HG02763 (cell line): ENCODE results near the gene TNNT3.

Source experiments
- ATAC-seq: cut with Tn5 transposase; IDR thresholded peaks from one replicate; pipeline ENCODE4 v1.9.1; 2021; ENCODE audit warnings: mild to moderate bottlenecking, moderate library complexity; ENCODE audit not compliant: unreplicated experiment

Gene TNNT3

GRCh38 chr11:1894759-1895158 lies 24.7 kb upstream of the TNNT3 start:
- ATAC-seq: no peak

- ATAC-seq: no peak
Observed at GRCh38 chr11:1896468-1896867, 23.0 kb upstream of the TNNT3 start.

- ATAC-seq: no peak
Observed at GRCh38 chr11:1896923-1897322, 22.6 kb upstream of the TNNT3 start.

DNA sequence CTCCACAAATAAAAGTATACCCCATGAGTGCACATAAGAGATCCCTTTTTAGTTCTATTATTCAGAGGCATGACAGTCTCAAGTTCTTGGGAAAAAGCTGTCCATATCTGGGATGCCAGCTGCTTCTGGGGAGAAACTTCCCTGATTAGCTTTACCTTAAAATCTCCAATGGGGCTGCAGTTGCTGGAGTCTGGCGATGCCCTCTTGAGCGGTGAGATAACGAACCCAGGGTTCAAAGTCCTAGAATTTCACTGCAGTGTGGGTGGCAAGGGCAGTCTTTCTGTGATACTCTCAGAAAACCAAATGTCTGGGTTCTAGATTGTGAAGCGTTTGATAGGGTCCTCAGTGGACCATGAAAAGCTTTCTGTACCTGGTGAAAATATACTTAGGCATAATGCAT lies 20.4 kb upstream of the TNNT3 start:
- no peak for ATAC-seq

DNA sequence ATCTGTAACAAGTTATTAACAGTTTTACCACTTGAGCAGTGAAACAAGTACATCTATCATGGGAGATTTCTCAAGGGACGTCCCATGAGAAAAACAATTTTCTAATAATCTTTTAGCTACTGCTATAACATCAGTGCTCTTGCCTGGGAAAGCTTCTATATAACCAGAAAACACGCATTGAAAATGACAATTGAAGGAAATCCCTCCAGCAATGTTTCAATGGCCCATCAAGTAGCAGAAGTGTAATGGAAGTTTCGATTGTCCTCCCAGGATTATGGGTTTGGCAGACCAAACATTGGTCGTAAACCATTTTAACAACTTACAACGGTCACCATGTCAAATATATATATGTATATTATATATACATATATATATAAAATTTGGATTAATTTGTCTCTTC lies 19.8 kb upstream of the TNNT3 start:
- ATAC-seq: no peak

GRCh38 chr11:1906181-1906580 lies 13.3 kb upstream of the TNNT3 start:
- no peak for ATAC-seq

DNA sequence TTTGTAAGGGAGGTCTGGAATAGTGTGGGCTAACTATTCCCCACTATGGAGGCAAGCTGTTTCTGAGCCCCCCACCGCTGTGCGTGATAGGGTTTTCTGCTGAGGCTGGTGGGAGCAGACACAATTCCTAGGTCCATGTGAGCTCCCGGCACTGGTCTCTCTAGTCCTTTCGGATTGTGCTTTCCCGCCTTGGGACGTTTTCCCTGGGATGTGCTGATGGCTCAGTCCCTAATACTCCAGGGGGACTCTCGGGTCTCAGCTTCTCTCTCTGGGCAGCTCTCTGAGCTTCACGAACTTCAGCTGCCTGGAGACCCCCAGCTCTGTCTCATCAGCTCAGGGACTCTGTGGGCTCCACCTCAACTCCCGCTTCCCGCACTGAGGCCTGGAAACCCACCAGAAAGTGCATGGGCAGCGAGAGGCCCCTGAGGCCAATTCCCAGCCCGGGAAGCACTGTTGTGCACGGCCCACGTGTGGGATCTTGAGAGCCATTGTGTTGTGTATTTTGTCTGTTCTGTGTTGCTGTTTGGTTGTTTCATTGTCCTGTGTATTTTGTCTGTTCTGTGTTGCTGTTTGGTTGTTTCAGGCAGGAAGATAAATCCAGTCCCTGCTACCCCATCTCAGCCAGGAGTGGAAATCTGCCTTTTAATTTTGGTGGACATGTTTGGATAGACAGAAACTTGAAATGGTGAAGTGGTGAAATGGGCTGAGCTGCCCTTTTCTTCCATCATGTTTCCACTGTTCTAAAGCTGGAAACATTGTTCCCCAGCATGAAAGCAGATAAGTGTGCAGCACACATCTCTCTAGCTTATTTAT lies 12.7 kb upstream of the TNNT3 start:
- no peak for ATAC-seq

GRCh38 chr11:1908618-1909017 lies 10.9 kb upstream of the TNNT3 start:
- ATAC-seq: no peak

- ATAC-seq: no peak
Observed at GRCh38 chr11:1909524-1909923, 10.0 kb upstream of the TNNT3 start.

GRCh38 chr11:1912289-1912878 lies 7.1 kb upstream of the TNNT3 start:
- ATAC-seq: no peak

DNA sequence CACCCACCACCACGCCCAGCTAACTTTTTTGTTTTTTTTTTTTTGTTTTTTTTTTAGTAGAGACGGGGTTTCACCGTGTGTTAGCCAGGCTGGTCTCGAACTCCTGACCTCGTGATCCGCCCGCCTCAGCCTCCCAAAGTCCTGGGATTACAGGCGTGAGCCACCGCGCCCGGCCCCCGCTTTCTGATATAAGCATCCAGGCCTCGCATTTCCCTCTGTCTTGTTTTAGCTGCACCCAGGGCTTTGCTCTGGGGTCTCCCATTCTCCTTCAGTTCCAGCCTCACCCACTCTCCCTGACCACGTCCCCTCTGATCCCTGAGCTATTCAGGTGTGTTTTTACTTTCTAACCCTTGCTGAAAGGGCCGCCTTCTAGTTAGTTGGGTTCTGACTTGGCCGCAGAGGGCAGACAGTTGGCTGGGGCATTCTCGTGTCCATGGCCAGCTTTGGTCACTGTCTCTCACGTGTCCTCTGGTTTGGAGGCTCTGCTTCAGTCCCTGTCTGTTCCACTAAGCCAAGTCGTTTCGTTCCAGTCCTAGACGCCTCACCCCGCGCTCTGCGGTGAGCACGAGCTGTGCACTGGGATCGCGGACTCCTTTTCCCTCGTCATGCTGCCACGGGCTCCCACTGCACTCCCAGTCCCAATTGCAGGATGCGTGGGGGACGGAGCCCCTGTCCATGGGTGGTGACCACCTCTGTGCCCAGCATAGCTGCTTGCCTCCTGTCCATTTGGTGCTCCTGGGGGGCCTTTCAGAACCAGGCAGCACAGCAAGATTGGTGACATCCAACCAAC lies 6.0 kb upstream of the TNNT3 start:
- ATAC-seq: no peak

- no peak for ATAC-seq
Observed at GRCh38 chr11:1915795-1916131, 3.7 kb upstream of the TNNT3 start.

DNA sequence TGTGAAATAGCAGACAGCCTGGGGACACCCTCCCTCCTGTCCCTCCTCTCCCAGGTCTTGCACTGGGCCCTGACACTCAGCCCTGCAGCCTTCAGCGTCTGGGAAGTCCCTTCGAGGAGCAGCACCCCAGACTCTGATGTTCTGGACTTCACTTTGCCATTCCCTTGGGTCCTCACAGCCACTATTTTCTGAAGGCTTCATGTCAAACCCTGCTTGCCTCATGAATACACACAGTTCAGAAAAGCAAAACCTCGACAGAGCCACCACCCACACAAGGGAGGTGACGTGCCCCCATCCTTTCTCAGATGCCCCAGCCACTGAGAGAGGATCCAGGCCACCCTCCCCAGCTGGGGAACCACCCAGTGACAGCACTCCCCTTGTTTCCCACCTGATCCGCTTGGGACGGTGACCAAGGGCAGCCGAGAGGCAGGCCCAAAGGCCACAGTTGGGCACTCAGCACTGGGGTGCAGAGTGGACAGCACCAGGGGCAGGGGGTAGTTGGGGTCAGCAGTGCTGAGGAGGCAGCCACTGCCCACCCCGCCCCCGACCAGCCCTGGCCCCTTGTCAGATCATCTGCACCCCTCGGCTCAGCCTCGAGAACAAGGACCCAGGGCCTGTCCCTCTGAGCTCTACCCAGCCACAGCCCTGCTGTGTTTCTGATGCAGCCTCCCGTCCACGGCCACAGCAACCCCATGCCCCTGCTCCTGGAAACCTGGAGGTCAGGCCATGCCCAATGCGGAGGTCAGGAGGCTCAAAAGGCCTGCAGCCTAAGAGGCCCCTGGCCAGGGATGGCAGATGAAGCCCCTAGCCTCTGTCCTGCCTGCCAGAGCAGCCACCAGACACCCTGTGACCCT lies 3.1 kb upstream of the TNNT3 start:
- ATAC-seq: no peak

GRCh38 chr11:1916986-1917522 lies 2.4 kb upstream of the TNNT3 start:
- ATAC-seq: no peak

GRCh38 chr11:1917523-1918435 lies 1.7 kb upstream of the TNNT3 start:
- no peak for ATAC-seq

GRCh38 chr11:1918436-1919315 lies 827 bp upstream of the TNNT3 start:
- no peak for ATAC-seq

GRCh38 chr11:1920128-1920908 lies 815 bp downstream of the TNNT3 start:
- ATAC-seq: no peak
